Mesendoderm (in vitro differentiated cells): ENCODE results near the gene SRCIN1.
A peak's percentile ranks its signal among the peaks of the same experiment; 100 is the strongest.

ENCODE experiments used
- DNase-seq: peaks from one replicate; pipeline ENCODE4 v3.0.0; 2013
- H2AK5ac ChIP-seq: 2 replicates; pipeline ENCODE4 v1.6.1; 2013; ENCODE audit warnings: low read length, inconsistent platforms
- H2BK120ac ChIP-seq: 2 replicates; pipeline ENCODE4 v1.6.1; 2013; ENCODE audit warnings: low read depth, mild to moderate bottlenecking, low read length, moderate library complexity, mixed read lengths
- H2BK15ac ChIP-seq: replicated peaks from 2 replicates; pipeline ENCODE4 v1.6.1; 2013; ENCODE audit warnings: low read depth, mild to moderate bottlenecking, moderate library complexity
- H2BK5ac ChIP-seq: 2 replicates; pipeline ENCODE4 v1.6.1; 2013; ENCODE audit warnings: low read length, inconsistent platforms
- H3K18ac ChIP-seq: 2 replicates; pipeline ENCODE4 v1.6.1; 2013; ENCODE audit warnings: mild to moderate bottlenecking, low read length, mixed read lengths
- H3K23ac ChIP-seq: one replicate; pipeline ENCODE4 v1.6.1; 2013; ENCODE audit warnings: low read length
- H3K27ac ChIP-seq: 2 replicates; pipeline ENCODE4 v1.5.1; 2013; ENCODE audit warnings: low read depth, mild to moderate bottlenecking, inconsistent platforms, low read length, moderate library complexity
- H3K27me3 ChIP-seq: 2 replicates; pipeline ENCODE4 v1.6.1; 2013; ENCODE audit warnings: low read length, control low read depth, mild to moderate bottlenecking, inconsistent platforms; ENCODE audit not compliant: insufficient read depth, poor library complexity
- H3K36me3 ChIP-seq: 2 replicates; pipeline ENCODE4 v1.6.1; 2013; ENCODE audit warnings: low read length, inconsistent platforms; ENCODE audit not compliant: control insufficient read depth, insufficient read depth
- H3K4ac ChIP-seq: one replicate; pipeline ENCODE4 v1.6.1; 2013; ENCODE audit warnings: low read depth, mild to moderate bottlenecking, low read length, moderate library complexity
- H3K4me1 ChIP-seq: 2 replicates; pipeline ENCODE4 v1.6.1; 2013; ENCODE audit warnings: low read depth, low read length, inconsistent platforms; ENCODE audit not compliant: control insufficient read depth
- H3K4me2 ChIP-seq: 2 replicates; pipeline ENCODE4 v1.6.1; 2013; ENCODE audit warnings: low read length
- H3K4me3 ChIP-seq: 2 replicates; pipeline ENCODE4 v1.5.1; 2013; ENCODE audit warnings: mild to moderate bottlenecking, low read length
- H3K56ac ChIP-seq: one replicate; pipeline ENCODE4 v1.6.1; 2013; ENCODE audit warnings: low read length
- H3K79me1 ChIP-seq: 2 replicates; pipeline ENCODE4 v1.6.1; 2013; ENCODE audit warnings: low read length, inconsistent platforms
- H3K79me2 ChIP-seq: 2 replicates; pipeline ENCODE4 v1.6.1; 2013; ENCODE audit warnings: mild to moderate bottlenecking, low read length; ENCODE audit not compliant: control insufficient read depth, insufficient read depth
- H3K9ac ChIP-seq: 2 replicates; pipeline ENCODE4 v1.6.1; 2013; ENCODE audit warnings: low read length, inconsistent platforms
- H4K5ac ChIP-seq: one replicate; pipeline ENCODE4 v1.6.1; 2013; ENCODE audit warnings: low read length
- H4K8ac ChIP-seq: one replicate; pipeline ENCODE4 v1.6.1; 2013; ENCODE audit warnings: low read depth, mild to moderate bottlenecking, control low read depth, low read length, moderate library complexity
- WGBS: extraction: QIAGEN DNeasy Blood & Tissue Kit; methylation state at CpG from one replicate; pipeline ENCODE4 v1.1.7; 2013; ENCODE audit warnings: low lambda C conversion rate, missing lambda C conversion rate; ENCODE audit not compliant: insufficient coverage; ENCODE audit errors: extremely low coverage; 5-methylcytosine and 5-hydroxymethylcytosine counted together

Gene SRCIN1

GRCh38 chr17:38539386-38539785, 66.4 kb downstream of the SRCIN1 start:
- Histone ChIP-seq H3K23ac (no peak overlapping the region), H3K79me1 (no peaks in the 10 kb centered on the region), H2BK120ac (no peak overlapping the region), H3K36me3 (no peaks in the 10 kb centered on the region), H3K79me2 (no peaks in the 10 kb centered on the region), H3K4me1 (no peaks in the 10 kb centered on the region), H2BK15ac (no peak overlapping the region), H2AK5ac (no peak overlapping the region), H3K56ac (no peak overlapping the region), H4K8ac (no peak overlapping the region), H2BK5ac (no peak overlapping the region), H4K5ac (no peak overlapping the region), H3K18ac (no peak overlapping the region), H3K4ac (no peak overlapping the region), H3K27me3 (no peaks in the 10 kb centered on the region), H3K4me3 (no peak overlapping the region), H3K4me2 (no peak overlapping the region), H3K27ac (no peak overlapping the region), H3K9ac (no peak overlapping the region)
- WGBS = no CpG with 5 or more reads among the region's 8 CpGs
- no peak for DNase-seq

- no peak overlapping the region for H3K18ac ChIP-seq
- no peak overlapping the region for H3K4ac ChIP-seq
- no peak overlapping the region for H2BK120ac ChIP-seq
- H3K9ac ChIP-seq = no peak overlapping the region
- H2BK15ac ChIP-seq = no peak overlapping the region
- H3K79me1 ChIP-seq = no peaks in the 10 kb centered on the region
- H3K56ac ChIP-seq = no peak overlapping the region
- H3K4me2 ChIP-seq = no peak overlapping the region
- no peak overlapping the region for H3K4me3 ChIP-seq
- H3K4me1 ChIP-seq = no peaks in the 10 kb centered on the region
- H2AK5ac ChIP-seq = no peak overlapping the region
- H3K23ac ChIP-seq = no peak overlapping the region
- H3K27ac ChIP-seq = no peak overlapping the region
- no peaks in the 10 kb centered on the region for H3K36me3 ChIP-seq
- no peak overlapping the region for H2BK5ac ChIP-seq
- DNase-seq = no peak
- no peak overlapping the region for H4K8ac ChIP-seq
- no peaks in the 10 kb centered on the region for H3K27me3 ChIP-seq
- no CpG with 5 or more reads among the region's 9 CpGs for WGBS
- no peak overlapping the region for H4K5ac ChIP-seq
- no peaks in the 10 kb centered on the region for H3K79me2 ChIP-seq
Observed at GRCh38 chr17:38538906-38539305, 66.8 kb downstream of the SRCIN1 start.

- no peak overlapping the region for H4K5ac ChIP-seq
- no peaks in the 10 kb centered on the region for H3K36me3 ChIP-seq
- no peaks in the 10 kb centered on the region for H3K79me2 ChIP-seq
- no CpG with 5 or more reads among the region's 4 CpGs for WGBS
- H3K27me3 ChIP-seq = no peaks in the 10 kb centered on the region
- no peak overlapping the region for H2BK5ac ChIP-seq
- H2BK120ac ChIP-seq = no peak overlapping the region
- H3K18ac ChIP-seq = no peak overlapping the region
- no peak overlapping the region for H3K27ac ChIP-seq
- H3K79me1 ChIP-seq = no peaks in the 10 kb centered on the region
- no peak overlapping the region for H3K4me2 ChIP-seq
- H4K8ac ChIP-seq = no peak overlapping the region
- H3K56ac ChIP-seq = no peak overlapping the region
- H3K23ac ChIP-seq = no peak overlapping the region
- H2AK5ac ChIP-seq = no peak overlapping the region
- no peak overlapping the region for H3K4ac ChIP-seq
- no peak overlapping the region for H2BK15ac ChIP-seq
- H3K4me3 ChIP-seq = no peak overlapping the region
- peak; percentile 18 for DNase-seq
- no peak overlapping the region for H3K9ac ChIP-seq
- H3K4me1 ChIP-seq = no peaks in the 10 kb centered on the region
Observed at GRCh38 chr17:38536661-38537060, 69.1 kb downstream of the SRCIN1 start.

- no peak overlapping the region for H3K27ac ChIP-seq
- no peak overlapping the region for H3K18ac ChIP-seq
- no peak for DNase-seq
- H3K9ac ChIP-seq = no peak overlapping the region
- no peak overlapping the region for H3K4me2 ChIP-seq
- no peak overlapping the region for H3K23ac ChIP-seq
- H3K56ac ChIP-seq = no peak overlapping the region
- no CpG with 5 or more reads among the region's 8 CpGs for WGBS
- no peak overlapping the region for H3K4ac ChIP-seq
- no peak overlapping the region for H3K4me3 ChIP-seq
- H3K27me3 ChIP-seq = no peaks in the 10 kb centered on the region
- H2BK5ac ChIP-seq = no peak overlapping the region
- no peak overlapping the region for H2BK15ac ChIP-seq
- no peak overlapping the region for H4K5ac ChIP-seq
- no peaks in the 10 kb centered on the region for H3K36me3 ChIP-seq
- no peaks in the 10 kb centered on the region for H3K4me1 ChIP-seq
- no peaks in the 10 kb centered on the region for H3K79me1 ChIP-seq
- no peak overlapping the region for H2BK120ac ChIP-seq
- no peaks in the 10 kb centered on the region for H3K79me2 ChIP-seq
- no peak overlapping the region for H4K8ac ChIP-seq
- no peak overlapping the region for H2AK5ac ChIP-seq
Observed at GRCh38 chr17:38535886-38536285, 69.9 kb downstream of the SRCIN1 start.

GRCh38 chr17:38534498-38534885, 71.3 kb downstream of the SRCIN1 start:
- Histone ChIP-seq H2BK5ac (no peak overlapping the region), H2BK15ac (no peak overlapping the region), H4K8ac (no peak overlapping the region), H3K23ac (no peak overlapping the region), H3K27me3 (no peaks in the 10 kb centered on the region), H3K4ac (no peak overlapping the region), H3K18ac (no peak overlapping the region), H3K79me1 (no peaks in the 10 kb centered on the region), H3K56ac (no peak overlapping the region), H3K36me3 (no peaks in the 10 kb centered on the region), H4K5ac (no peak overlapping the region), H2BK120ac (no peak overlapping the region), H3K9ac (no peak overlapping the region), H3K4me3 (no peak overlapping the region), H3K4me2 (no peak overlapping the region), H3K4me1 (no peaks in the 10 kb centered on the region), H3K79me2 (no peaks in the 10 kb centered on the region), H3K27ac (no peak overlapping the region), H2AK5ac (no peak overlapping the region)
- no peak for DNase-seq
- WGBS = no CpG with 5 or more reads among the region's 7 CpGs

GRCh38 chr17:38533866-38534497, 71.8 kb downstream of the SRCIN1 start:
- Histone ChIP-seq H2AK5ac (no peak overlapping the region), H3K4me3 (no peak overlapping the region), H2BK5ac (no peak overlapping the region), H2BK120ac (no peak overlapping the region), H3K23ac (no peak overlapping the region), H3K27me3 (no peaks in the 10 kb centered on the region), H3K36me3 (no peaks in the 10 kb centered on the region), H3K79me2 (no peaks in the 10 kb centered on the region), H3K56ac (no peak overlapping the region), H3K27ac (no peak overlapping the region), H3K79me1 (no peaks in the 10 kb centered on the region), H3K4me2 (no peak overlapping the region), H4K5ac (no peak overlapping the region), H3K4ac (no peak overlapping the region), H4K8ac (no peak overlapping the region), H3K18ac (no peak overlapping the region), H3K9ac (no peak overlapping the region), H2BK15ac (no peak overlapping the region), H3K4me1 (no peaks in the 10 kb centered on the region)
- no CpG with 5 or more reads among the region's 13 CpGs for WGBS
- peak; percentile 37 for DNase-seq
